ENCODE results near the gene OARD1. TPM values are rescaled to one million over a fixed set of nuclear protein-coding genes. Genes with fewer than 3 reads are reported as not detected.
A peak's percentile ranks its signal among the peaks of the same experiment; 100 is the strongest.

The OARD1 gene
- total RNA-seq, 1 experiment from 2014 or later, result 33.2 TPM

- peak overlapping the region; percentile 83 for H3K4me3 Mint-ChIP-seq (ENCODE audit: low read depth, unreplicated experiment)
- no peaks in the 10 kb centered on the region for H3K9me3 Mint-ChIP-seq (ENCODE audit: low read depth, unreplicated experiment)
- CTCF ChIA-PET, result interaction anchor here (1.4 to 1.6 kb wide), 2 partner anchors 107 to 204 kb away, joined by 3 to 4 read pairs; no protein-coding TSS in a partner anchor
- no peaks in the 10 kb centered on the region for H3K27me3 Mint-ChIP-seq (ENCODE audit: unreplicated experiment)
- peaks cover 54% of the 10 kb centered on the region for H3K36me3 Mint-ChIP-seq (ENCODE audit: insufficient read depth, unreplicated experiment)
- DNase-seq, result no peak
- intact Hi-C loops (cut with micrococcal nuclease; ENCODE audit: unreplicated experiment), result no loop called here
- no peak for TF ChIP-seq CTCF (IDR thresholded peaks at IDR 0.05; ENCODE audit: unreplicated experiment)
- BruUV-seq (replicated peaks), result no TSS peak
- H3K4me1 Mint-ChIP-seq (ENCODE audit: low read depth, unreplicated experiment), result peaks cover 38% of the 10 kb centered on the region
- peak overlapping the region; percentile 96 for H3K27ac Mint-ChIP-seq (ENCODE audit: unreplicated experiment)
These were observed 2.7 kb upstream of the OARD1 start for GRCh38 chr6:41074692-41075436.

GRCh38 chr6:41073968-41074691 is 2.0 kb upstream of the OARD1 start:
- DNase-seq, result no peak
- Mint-ChIP-seq H3K4me3 (ENCODE audit: low read depth, unreplicated experiment) (peak overlapping the region; percentile 83), H3K27ac (ENCODE audit: unreplicated experiment) (peak overlapping the region; percentile 96), H3K4me1 (ENCODE audit: low read depth, unreplicated experiment) (peaks cover 38% of the 10 kb centered on the region), H3K27me3 (ENCODE audit: unreplicated experiment) (no peaks in the 10 kb centered on the region), H3K36me3 (ENCODE audit: insufficient read depth, unreplicated experiment) (peaks cover 49% of the 10 kb centered on the region), H3K9me3 (ENCODE audit: low read depth, unreplicated experiment) (no peaks in the 10 kb centered on the region)
- CTCF ChIA-PET, result interaction anchor here (1.4 to 1.6 kb wide), 2 partner anchors 108 to 205 kb away, joined by 3 to 4 read pairs; no protein-coding TSS in a partner anchor
- no peak for TF ChIP-seq CTCF (IDR thresholded peaks at IDR 0.05; ENCODE audit: unreplicated experiment)
- intact Hi-C loops (cut with micrococcal nuclease; ENCODE audit: unreplicated experiment), result no loop called here
- TSS peak; percentile 65 for BruUV-seq (replicated peaks)

GRCh38 chr6:41073203-41073967 is 1.2 kb upstream of the OARD1 start:
- CTCF ChIA-PET, result interaction anchor here (1.0 to 1.7 kb wide), 2 partner anchors 34 to 36 kb away, joined by 3 to 13 read pairs; partner anchors contain the start of gene UNC5CL
- peaks cover 38% of the 10 kb centered on the region for H3K4me1 Mint-ChIP-seq (ENCODE audit: low read depth, unreplicated experiment)
- no peaks in the 10 kb centered on the region for H3K27me3 Mint-ChIP-seq (ENCODE audit: unreplicated experiment)
- H3K4me3 Mint-ChIP-seq (ENCODE audit: low read depth, unreplicated experiment), result peak overlapping the region; percentile 83
- intact Hi-C loops (cut with micrococcal nuclease; ENCODE audit: unreplicated experiment), result no loop called here
- H3K9me3 Mint-ChIP-seq (ENCODE audit: low read depth, unreplicated experiment), result no peaks in the 10 kb centered on the region
- peaks cover 46% of the 10 kb centered on the region for H3K36me3 Mint-ChIP-seq (ENCODE audit: insufficient read depth, unreplicated experiment)
- BruUV-seq (replicated peaks), result no TSS peak
- H3K27ac Mint-ChIP-seq (ENCODE audit: unreplicated experiment), result peak overlapping the region; percentile 96
- TF ChIP-seq CTCF (IDR thresholded peaks at IDR 0.05; ENCODE audit: unreplicated experiment), result peak; percentile 56
- DNase-seq, result peak; percentile 94

- H3K4me1 Mint-ChIP-seq (ENCODE audit: low read depth, unreplicated experiment), result peaks cover 38% of the 10 kb centered on the region
- BruUV-seq (replicated peaks), result no TSS peak
- H3K27ac Mint-ChIP-seq (ENCODE audit: unreplicated experiment), result peak within 1 kb of the TSS; percentile 96
- CTCF ChIA-PET, result interaction anchor here (1.0 to 1.7 kb wide), 2 partner anchors 33 to 36 kb away, joined by 3 to 13 read pairs; partner anchors contain the start of gene UNC5CL
- no peaks in the 10 kb centered on the region for H3K9me3 Mint-ChIP-seq (ENCODE audit: low read depth, unreplicated experiment)
- H3K4me3 Mint-ChIP-seq (ENCODE audit: low read depth, unreplicated experiment), result peak within 1 kb of the TSS; percentile 83
- H3K27me3 Mint-ChIP-seq (ENCODE audit: unreplicated experiment), result no peaks in the 10 kb centered on the region
- H3K36me3 Mint-ChIP-seq (ENCODE audit: insufficient read depth, unreplicated experiment), result peaks cover 50% of the 10 kb centered on the region
- intact Hi-C loops (cut with micrococcal nuclease; ENCODE audit: unreplicated experiment), result no loop called here
- no peak for TF ChIP-seq CTCF (IDR thresholded peaks at IDR 0.05; ENCODE audit: unreplicated experiment)
- peak; percentile 100 for DNase-seq
These were observed 663 bp upstream of the OARD1 start, which contains the start of gene NFYA for GRCh38 chr6:41072836-41073202. Gene NFYA, plus strand, starts transcription at chr6:41072974. Its CDS starts 6,116 bp downstream, at chr6:41079090.

All from Calu3 (cell line).